Esophagus squamous epithelium (tissue), 4 donors: ENCODE measurements around the gene MRM2.

ENCODE experiments used
- POLR2A ChIP-seq, 4 donors: fragments of 450-650 bp; IDR thresholded peaks; one replicate each; pipeline ENCODE4 v1.6.1; 2017; ENCODE audit warnings: antibody characterized with exemption in 4 of 4, mild to moderate bottlenecking in 4 of 4, moderate library complexity in 3 of 4
- TF ChIP-seq, protein P1 (sequence below), 6 experiments: fragments of 450-650 bp in 4 of 6; fragments of 200-600 bp in 2 of 6; sonication (generic) in 2 of 6; IDR thresholded peaks; one replicate each; pipeline ENCODE4 v1.5.1; 2016 to 2019; ENCODE audit warnings: antibody characterized with exemption in 6 of 6, mild to moderate bottlenecking in 4 of 6, moderate library complexity in 4 of 6

- TF ChIP-seq, protein P1, sequence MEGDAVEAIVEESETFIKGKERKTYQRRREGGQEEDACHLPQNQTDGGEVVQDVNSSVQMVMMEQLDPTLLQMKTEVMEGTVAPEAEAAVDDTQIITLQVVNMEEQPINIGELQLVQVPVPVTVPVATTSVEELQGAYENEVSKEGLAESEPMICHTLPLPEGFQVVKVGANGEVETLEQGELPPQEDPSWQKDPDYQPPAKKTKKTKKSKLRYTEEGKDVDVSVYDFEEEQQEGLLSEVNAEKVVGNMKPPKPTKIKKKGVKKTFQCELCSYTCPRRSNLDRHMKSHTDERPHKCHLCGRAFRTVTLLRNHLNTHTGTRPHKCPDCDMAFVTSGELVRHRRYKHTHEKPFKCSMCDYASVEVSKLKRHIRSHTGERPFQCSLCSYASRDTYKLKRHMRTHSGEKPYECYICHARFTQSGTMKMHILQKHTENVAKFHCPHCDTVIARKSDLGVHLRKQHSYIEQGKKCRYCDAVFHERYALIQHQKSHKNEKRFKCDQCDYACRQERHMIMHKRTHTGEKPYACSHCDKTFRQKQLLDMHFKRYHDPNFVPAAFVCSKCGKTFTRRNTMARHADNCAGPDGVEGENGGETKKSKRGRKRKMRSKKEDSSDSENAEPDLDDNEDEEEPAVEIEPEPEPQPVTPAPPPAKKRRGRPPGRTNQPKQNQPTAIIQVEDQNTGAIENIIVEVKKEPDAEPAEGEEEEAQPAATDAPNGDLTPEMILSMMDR (IDR thresholded peaks at IDR 0.05): no peak
- no peak for TF ChIP-seq POLR2A (IDR thresholded peaks at IDR 0.05)
These were observed 38.9 kb downstream of the MRM2 start for GRCh38 chr7:2202901-2203765.
